OCI-LY1 (cell line): ENCODE results near the gene MTMR12.

Experiments
- CTCF ChIP-seq: fragments of 200-600 bp; sonication (generic), shearing (Covaris generic); IDR thresholded peaks from 2 replicates; pipeline ENCODE4 v1.5.1; 2017; ENCODE audit warnings: mild to moderate bottlenecking, antibody characterized with exemption, low read length, moderate library complexity, mixed read lengths
- EZH2 ChIP-seq: fragments of 200-600 bp; sonication (generic), shearing (Covaris generic); IDR thresholded peaks from 2 replicates; pipeline ENCODE4 v1.8.0; 2017; ENCODE audit warnings: borderline replicate concordance, mixed run types, mild to moderate bottlenecking, antibody characterized with exemption, low read length, moderate library complexity, mixed read lengths

- TF ChIP-seq EZH2 = no peak
- TF ChIP-seq CTCF = no peak
These were observed 73.4 kb downstream of the MTMR12 start for GRCh38 chr5:32239385-32239784.
